ENCODE measurements around the gene SRD5A1. TPM values are rescaled to one million over a fixed set of nuclear protein-coding genes. Genes with fewer than 3 reads are reported as not detected.

The SRD5A1 gene
- total RNA-seq, 2 experiments from 2014 or later: 16.7 to 32.5 TPM

- no peak overlapping the region for H3K4me2 ChIP-seq (ENCODE audit: low read length)
- TF ChIP-seq CTCF (conservative IDR thresholded peaks at IDR 0.05; ENCODE audit: low read length) (no peak), EZH2phosphoT487 (IDR thresholded peaks at IDR 0.05; ENCODE audit: borderline replicate concordance, low read depth, low read length) (no peak)
- no peaks in the 10 kb centered on the region for H3K9me2 ChIP-seq (ENCODE audit: insufficient read depth, low read length)
- H3K9me3 ChIP-seq (ENCODE audit: low read length): peaks cover 3% of the 10 kb centered on the region; the same call in 1 of the 2 replicates
- BruUV-seq (replicated peaks): no TSS peak
- no peaks in the 10 kb centered on the region for H4K20me1 ChIP-seq (ENCODE audit: insufficient read depth, low read length)
- H3K4me3 ChIP-seq (ENCODE audit: low read depth, low read length, poor library complexity, severe bottlenecking): no peak overlapping the region
- H3K27ac ChIP-seq (ENCODE audit: low read depth, low read length, poor library complexity, severe bottlenecking): no peak overlapping the region
- no peaks in the 10 kb centered on the region for H3K79me2 ChIP-seq (ENCODE audit: insufficient read depth, low read depth, low read length)
- intact Hi-C loops (cut with micrococcal nuclease; ENCODE audit: unreplicated experiment): no loop called here
- no peak for DNase-seq (ENCODE audit: low spot score)
- no peaks in the 10 kb centered on the region for H3K36me3 ChIP-seq (ENCODE audit: insufficient read depth, low read length)
- no peaks in the 10 kb centered on the region for H3K4me1 ChIP-seq (ENCODE audit: insufficient read depth, low read length, poor library complexity, severe bottlenecking)
- H2AFZ ChIP-seq (ENCODE audit: low read length): no peak overlapping the region
- POLR2A ChIA-PET: no interaction called here
- CTCF ChIA-PET (ENCODE audit: unreplicated experiment): no interaction called here
These were observed 45.1 kb downstream of the SRD5A1 start for GRCh38 chr5:6678385-6678784.

DNA sequence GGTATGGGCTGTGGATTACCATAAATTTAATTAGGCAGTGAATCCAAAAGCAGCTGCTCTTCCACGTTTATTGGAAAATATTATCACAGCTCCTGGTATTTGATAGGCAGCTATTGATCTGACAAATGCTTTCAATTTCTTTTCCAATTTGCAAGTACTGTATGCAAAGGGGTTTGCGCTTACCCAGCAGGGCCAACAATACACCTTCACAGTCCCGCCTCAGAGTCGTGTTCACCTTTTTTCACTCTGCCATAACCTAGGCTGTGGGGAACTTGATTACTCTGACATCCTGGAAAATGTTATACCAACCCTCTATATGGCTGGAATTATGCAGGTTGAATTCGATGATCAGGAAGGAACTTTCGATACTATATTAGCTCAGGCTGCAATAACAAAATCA lies 47.7 kb downstream of the SRD5A1 start:
- no peaks in the 10 kb centered on the region for H3K9me2 ChIP-seq (ENCODE audit: insufficient read depth, low read length)
- H3K4me3 ChIP-seq (ENCODE audit: low read depth, low read length, poor library complexity, severe bottlenecking): no peak overlapping the region
- H3K9me3 ChIP-seq (ENCODE audit: low read length): no peaks in the 10 kb centered on the region
- no peaks in the 10 kb centered on the region for H3K36me3 ChIP-seq (ENCODE audit: insufficient read depth, low read length)
- H3K4me1 ChIP-seq (ENCODE audit: insufficient read depth, low read length, poor library complexity, severe bottlenecking): no peaks in the 10 kb centered on the region
- no peak for DNase-seq (ENCODE audit: low spot score)
- H4K20me1 ChIP-seq (ENCODE audit: insufficient read depth, low read length): no peaks in the 10 kb centered on the region
- H3K79me2 ChIP-seq (ENCODE audit: insufficient read depth, low read depth, low read length): no peaks in the 10 kb centered on the region
- intact Hi-C loops (cut with micrococcal nuclease; ENCODE audit: unreplicated experiment): no loop called here
- BruUV-seq (replicated peaks): no TSS peak
- POLR2A ChIA-PET: interaction anchor here (0.8 to 1.7 kb wide), 4 partner anchors 12 to 54 kb away, joined by 3 to 6 read pairs (median 4); no protein-coding TSS in a partner anchor
- TF ChIP-seq EZH2phosphoT487 (IDR thresholded peaks at IDR 0.05; ENCODE audit: borderline replicate concordance, low read depth, low read length): no peak
- TF ChIP-seq CTCF (conservative IDR thresholded peaks at IDR 0.05; ENCODE audit: low read length): no peak
- CTCF ChIA-PET (ENCODE audit: unreplicated experiment): no interaction called here
- no peak overlapping the region for H3K27ac ChIP-seq (ENCODE audit: low read depth, low read length, poor library complexity, severe bottlenecking)
- H3K4me2 ChIP-seq (ENCODE audit: low read length): no peak overlapping the region
- no peak overlapping the region for H2AFZ ChIP-seq (ENCODE audit: low read length)

GRCh38 chr5:6681682-6682081 lies 48.4 kb downstream of the SRD5A1 start:
- Histone ChIP-seq H2AFZ (ENCODE audit: low read length) (no peak overlapping the region), H3K9me3 (ENCODE audit: low read length) (no peaks in the 10 kb centered on the region), H3K9me2 (ENCODE audit: insufficient read depth, low read length) (no peaks in the 10 kb centered on the region), H3K79me2 (ENCODE audit: insufficient read depth, low read depth, low read length) (no peaks in the 10 kb centered on the region), H3K4me2 (ENCODE audit: low read length) (no peak overlapping the region), H3K4me3 (ENCODE audit: low read depth, low read length, poor library complexity, severe bottlenecking) (no peak overlapping the region), H3K4me1 (ENCODE audit: insufficient read depth, low read length, poor library complexity, severe bottlenecking) (no peaks in the 10 kb centered on the region), H4K20me1 (ENCODE audit: insufficient read depth, low read length) (no peaks in the 10 kb centered on the region), H3K36me3 (ENCODE audit: insufficient read depth, low read length) (no peaks in the 10 kb centered on the region), H3K27ac (ENCODE audit: low read depth, low read length, poor library complexity, severe bottlenecking) (no peak overlapping the region)
- intact Hi-C loops (cut with micrococcal nuclease; ENCODE audit: unreplicated experiment): no loop called here
- no peak for TF ChIP-seq EZH2phosphoT487 (IDR thresholded peaks at IDR 0.05; ENCODE audit: borderline replicate concordance, low read depth, low read length)
- DNase-seq (ENCODE audit: low spot score): no peak
- POLR2A ChIA-PET: interaction anchor here (0.6 to 1.7 kb wide), 3 partner anchors 9 to 14 kb away, joined by 3 to 6 read pairs (median 3); no protein-coding TSS in a partner anchor
- CTCF ChIA-PET (ENCODE audit: unreplicated experiment): no interaction called here
- no TSS peak for BruUV-seq (replicated peaks)

All from OCI-LY7 (cell line).